ENCODE measurements around the gene DUSP15.

DNA sequence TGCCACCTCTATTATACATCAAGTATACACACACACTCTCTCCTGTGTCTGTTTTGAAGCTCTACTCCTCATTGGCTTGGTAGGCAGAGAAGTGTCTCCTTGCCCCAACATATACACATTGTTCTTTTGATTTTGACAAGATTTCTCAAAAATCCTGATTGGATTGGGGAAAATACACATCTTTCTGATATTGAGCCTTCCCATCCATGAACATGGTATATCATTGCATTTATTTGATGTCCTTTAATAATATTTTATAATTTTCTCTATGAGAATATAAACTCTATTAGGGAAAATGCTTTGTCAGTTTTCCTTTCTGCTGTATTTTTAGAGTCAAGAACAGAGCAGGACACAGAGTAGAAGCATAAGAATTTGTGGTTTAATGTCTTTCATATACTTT, 7.4 kb upstream of the DUSP15 start:
- TF ChIP-seq, protein P1, sequence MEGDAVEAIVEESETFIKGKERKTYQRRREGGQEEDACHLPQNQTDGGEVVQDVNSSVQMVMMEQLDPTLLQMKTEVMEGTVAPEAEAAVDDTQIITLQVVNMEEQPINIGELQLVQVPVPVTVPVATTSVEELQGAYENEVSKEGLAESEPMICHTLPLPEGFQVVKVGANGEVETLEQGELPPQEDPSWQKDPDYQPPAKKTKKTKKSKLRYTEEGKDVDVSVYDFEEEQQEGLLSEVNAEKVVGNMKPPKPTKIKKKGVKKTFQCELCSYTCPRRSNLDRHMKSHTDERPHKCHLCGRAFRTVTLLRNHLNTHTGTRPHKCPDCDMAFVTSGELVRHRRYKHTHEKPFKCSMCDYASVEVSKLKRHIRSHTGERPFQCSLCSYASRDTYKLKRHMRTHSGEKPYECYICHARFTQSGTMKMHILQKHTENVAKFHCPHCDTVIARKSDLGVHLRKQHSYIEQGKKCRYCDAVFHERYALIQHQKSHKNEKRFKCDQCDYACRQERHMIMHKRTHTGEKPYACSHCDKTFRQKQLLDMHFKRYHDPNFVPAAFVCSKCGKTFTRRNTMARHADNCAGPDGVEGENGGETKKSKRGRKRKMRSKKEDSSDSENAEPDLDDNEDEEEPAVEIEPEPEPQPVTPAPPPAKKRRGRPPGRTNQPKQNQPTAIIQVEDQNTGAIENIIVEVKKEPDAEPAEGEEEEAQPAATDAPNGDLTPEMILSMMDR (IDR thresholded peaks at IDR 0.05) = no peak
- TF ChIP-seq POLR2A (IDR thresholded peaks at IDR 0.05) = no peak

All from Peyer's patch (tissue), 4 donors.